ENCODE data around the gene ULK4.

- TF ChIP-seq EZH2 (IDR thresholded peaks at IDR 0.05; ENCODE audit: borderline replicate concordance, low read depth, low read length, severe bottlenecking) = no peak
- TF ChIP-seq CTCF (IDR thresholded peaks at IDR 0.05; ENCODE audit: borderline replicate concordance, extremely low read depth, low read length, poor library complexity, severe bottlenecking) = no peak
Measured at GRCh38 chr3:41417574-41417973, 544.3 kb downstream of the ULK4 start.

Measured in DND-41 (cell line).